H1 (cell line): ENCODE results near the gene MS4A7. TPM values are rescaled to one million over a fixed set of nuclear protein-coding genes. Genes with fewer than 3 reads are reported as not detected.

Experiments
- CTBP2 ChIP-seq: IDR thresholded peaks from 2 replicates; pipeline ENCODE4 v1.7.0; 2011; ENCODE audit warnings: borderline replicate concordance, mild to moderate bottlenecking, moderate library complexity, mixed read lengths, low read length; ENCODE audit not compliant: insufficient read depth, insufficient read length
- MAFK ChIP-seq: IDR thresholded peaks from 2 replicates; pipeline ENCODE4 v1.6.1; 2012; ENCODE audit warnings: low read depth, mild to moderate bottlenecking, improper control_type of control experiment, low read length
- PHF8 ChIP-seq: fragments of 200-600 bp; sonication (generic); conservative IDR thresholded peaks from 2 replicates; pipeline ENCODE4 v1.7.1; 2012; ENCODE audit warnings: low read depth, mild to moderate bottlenecking, inconsistent platforms, low read length, moderate library complexity
- RAD21 ChIP-seq, 2 experiments: IDR thresholded peaks in 1 of 2; conservative IDR thresholded peaks in 1 of 2; 2 replicates each; pipeline ENCODE4 v1.6.1; 2011; ENCODE audit warnings: low read depth in 2 of 2, low read length in 2 of 2, improper control_type of control experiment in 1 of 2, inconsistent platforms in 1 of 2, mild to moderate bottlenecking in 1 of 2, moderate library complexity in 1 of 2
- polyA plus RNA-seq, 7 experiments: library from polyadenylated mRNA; depleted of rRNA in 3 of 7; stranded (reverse) in 5 of 7; unstranded in 2 of 7; fragments of >200 nt in 5 of 7; fragments of 200-250 nt in 2 of 7; gene quantifications; 1 replicate in 5 of 7; 2 replicates in 1 of 7; 4 replicates in 1 of 7; pipeline versions ENCODE4 v1.2.1 to v1.2.3, GENCODE V29; 2011 to 2013; ENCODE audit warnings: missing spikeins in 2 of 7, mixed read lengths in 2 of 7
- total RNA-seq: library from RNA; stranded (reverse); fragmentation: NEBNext Ultra II Directional; extraction: Animal tissue kit (Norgen Biotek cat#: 25700); gene quantifications from 2 replicates; pipeline ENCODE4 v1.2.1, GENCODE V29; 2021

Gene MS4A7
- total and polyA plus RNA-seq, 2 of the 8 experiments (the other 6 are each of a cell fraction or from before 2014, with no cell fraction given) = not detected

GRCh38 chr11:60367896-60368295 lies 10.4 kb upstream of the MS4A7 start (continued):
- TF ChIP-seq PHF8 (no peak), CTBP2 (no peak), MAFK (no peak), RAD21 (IDR thresholded peaks at IDR 0.05 in 1 of 2, conservative IDR thresholded peaks at IDR 0.05 in 1 of 2; ENCODE audit: low read depth in 2 of 2, low read length in 2 of 2) (no peak)
